ENCODE results near the gene MYO7B. TPM values are rescaled to one million over a fixed set of nuclear protein-coding genes. Genes with fewer than 3 reads are reported as not detected.

MYO7B gene
- total RNA-seq, 4 donors from 2014 or later = 0.30 to 0.78 TPM; not detected in 2

DNA sequence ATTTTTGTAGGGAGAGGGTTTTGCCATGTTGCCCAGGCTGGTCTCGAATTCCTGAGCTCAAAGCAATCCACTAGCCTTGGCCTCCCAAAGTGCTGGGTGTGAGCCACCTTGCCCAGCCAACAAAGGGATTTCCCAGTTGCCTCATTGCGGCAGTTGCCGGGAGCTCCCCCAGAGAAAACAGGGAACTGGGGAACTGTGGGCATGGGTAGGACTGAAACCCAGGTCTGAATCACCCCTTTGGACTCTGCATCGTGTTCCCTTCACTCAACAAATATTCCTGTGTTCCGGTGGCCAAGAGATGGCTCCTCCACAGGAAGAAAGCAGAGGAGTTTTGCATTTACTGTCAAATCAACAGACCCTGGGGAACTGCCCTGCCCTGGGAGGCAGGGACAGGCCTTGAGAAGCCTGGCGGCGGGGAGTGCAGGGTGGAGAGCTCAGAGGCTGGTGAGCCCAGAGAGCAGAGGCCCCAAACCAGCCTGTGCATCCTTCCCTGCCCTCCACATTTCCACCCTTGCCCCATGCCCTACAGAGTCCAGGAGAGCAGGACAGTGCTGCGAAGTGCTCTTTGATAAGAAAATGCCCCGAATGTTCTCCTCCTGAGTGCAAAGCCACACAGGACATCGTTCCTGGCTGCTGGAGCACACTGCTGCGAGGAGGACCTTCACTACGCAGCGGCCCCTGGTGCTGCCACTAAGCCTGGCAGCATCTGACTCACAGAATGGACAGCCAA, 24.9 kb downstream of the MYO7B start:
- H3K9me3 ChIP-seq = peaks cover 0 to 9% (median 0%) of the 10 kb centered on the region in 4 donors
- no peaks in the 10 kb centered on the region for H3K36me3 ChIP-seq
- 76 to 80% methylated on average over 13 of the region's 13 CpGs for WGBS, 2 donors
- no peak for TF ChIP-seq EP300 (IDR thresholded peaks at IDR 0.05)
- TF ChIP-seq, protein P1, sequence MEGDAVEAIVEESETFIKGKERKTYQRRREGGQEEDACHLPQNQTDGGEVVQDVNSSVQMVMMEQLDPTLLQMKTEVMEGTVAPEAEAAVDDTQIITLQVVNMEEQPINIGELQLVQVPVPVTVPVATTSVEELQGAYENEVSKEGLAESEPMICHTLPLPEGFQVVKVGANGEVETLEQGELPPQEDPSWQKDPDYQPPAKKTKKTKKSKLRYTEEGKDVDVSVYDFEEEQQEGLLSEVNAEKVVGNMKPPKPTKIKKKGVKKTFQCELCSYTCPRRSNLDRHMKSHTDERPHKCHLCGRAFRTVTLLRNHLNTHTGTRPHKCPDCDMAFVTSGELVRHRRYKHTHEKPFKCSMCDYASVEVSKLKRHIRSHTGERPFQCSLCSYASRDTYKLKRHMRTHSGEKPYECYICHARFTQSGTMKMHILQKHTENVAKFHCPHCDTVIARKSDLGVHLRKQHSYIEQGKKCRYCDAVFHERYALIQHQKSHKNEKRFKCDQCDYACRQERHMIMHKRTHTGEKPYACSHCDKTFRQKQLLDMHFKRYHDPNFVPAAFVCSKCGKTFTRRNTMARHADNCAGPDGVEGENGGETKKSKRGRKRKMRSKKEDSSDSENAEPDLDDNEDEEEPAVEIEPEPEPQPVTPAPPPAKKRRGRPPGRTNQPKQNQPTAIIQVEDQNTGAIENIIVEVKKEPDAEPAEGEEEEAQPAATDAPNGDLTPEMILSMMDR (IDR thresholded peaks at IDR 0.05) = no peak
- no peak for TF ChIP-seq POLR2A (IDR thresholded peaks at IDR 0.05)
- H3K27ac ChIP-seq = no peak overlapping the region
- no peaks in the 10 kb centered on the region for H3K4me1 ChIP-seq
- no peaks in the 10 kb centered on the region for H3K27me3 ChIP-seq
- no peak overlapping the region for H3K4me3 ChIP-seq
- no peak for DNase-seq (ENCODE audit: low spot score in 2 of 2)

DNA sequence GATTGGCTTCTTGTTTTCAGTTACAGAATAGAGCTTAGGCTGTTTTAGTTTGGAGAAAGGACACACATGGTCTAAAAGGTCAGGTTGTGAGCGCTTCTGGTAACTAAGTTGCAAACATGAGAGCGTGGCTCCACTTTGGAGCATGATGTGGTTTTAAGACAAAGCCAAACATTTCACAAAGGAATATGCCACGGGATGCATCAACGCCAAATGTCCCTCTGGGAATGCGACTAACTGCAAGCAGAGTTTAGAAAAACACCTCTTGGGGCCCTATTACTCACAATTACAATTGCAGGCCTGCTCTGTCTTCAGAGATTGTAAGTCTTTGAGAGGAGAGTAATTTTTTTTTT, 25.4 kb downstream of the MYO7B start:
- DNase-seq (ENCODE audit: low spot score in 2 of 2) = no peak
- no peaks in the 10 kb centered on the region for H3K4me1 ChIP-seq
- WGBS, 2 donors = 69 to 76% methylated on average over 5 of the region's 5 CpGs
- H3K27ac ChIP-seq = no peak overlapping the region
- no peak for TF ChIP-seq POLR2A (IDR thresholded peaks at IDR 0.05)
- TF ChIP-seq, protein P1 (IDR thresholded peaks at IDR 0.05) = no peak
- no peak for TF ChIP-seq EP300 (IDR thresholded peaks at IDR 0.05)
- H3K36me3 ChIP-seq = no peaks in the 10 kb centered on the region
- H3K9me3 ChIP-seq = peaks cover 0 to 9% (median 0%) of the 10 kb centered on the region in 4 donors
- H3K4me3 ChIP-seq = no peak overlapping the region
- no peaks in the 10 kb centered on the region for H3K27me3 ChIP-seq

DNA sequence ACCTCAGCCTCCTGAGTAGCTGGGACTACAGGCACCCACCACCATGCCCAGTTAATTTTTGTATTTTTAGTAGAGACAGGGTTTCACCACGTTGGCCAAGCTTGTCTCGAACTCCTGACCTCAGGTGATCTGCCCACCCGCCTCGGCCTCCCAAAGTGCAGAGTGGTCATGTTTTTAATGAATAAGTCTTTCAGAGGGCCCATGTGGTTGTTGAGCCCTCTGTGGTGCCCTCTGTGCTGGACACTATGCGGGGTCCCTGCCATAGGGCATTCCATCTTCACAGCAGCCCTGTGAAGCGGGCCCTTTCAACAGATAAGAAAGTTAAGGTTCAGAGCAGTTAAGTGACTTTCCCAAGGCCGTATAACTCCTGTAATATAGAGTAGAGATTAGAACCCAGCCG, 25.9 kb downstream of the MYO7B start:
- Histone ChIP-seq H3K9me3 (peaks cover 0 to 6% (median 0%) of the 10 kb centered on the region in 4 donors), H3K27me3 (no peaks in the 10 kb centered on the region), H3K36me3 (no peaks in the 10 kb centered on the region), H3K4me3 (no peak overlapping the region), H3K27ac (no peak overlapping the region), H3K4me1 (no peaks in the 10 kb centered on the region)
- WGBS, 2 donors = 83 to 89% methylated on average over 8 of the region's 8 CpGs
- no peak for DNase-seq (ENCODE audit: low spot score in 2 of 2)
- TF ChIP-seq, protein P1 (IDR thresholded peaks at IDR 0.05) = no peak
- TF ChIP-seq EP300 (IDR thresholded peaks at IDR 0.05) (no peak), POLR2A (IDR thresholded peaks at IDR 0.05) (no peak)

DNA sequence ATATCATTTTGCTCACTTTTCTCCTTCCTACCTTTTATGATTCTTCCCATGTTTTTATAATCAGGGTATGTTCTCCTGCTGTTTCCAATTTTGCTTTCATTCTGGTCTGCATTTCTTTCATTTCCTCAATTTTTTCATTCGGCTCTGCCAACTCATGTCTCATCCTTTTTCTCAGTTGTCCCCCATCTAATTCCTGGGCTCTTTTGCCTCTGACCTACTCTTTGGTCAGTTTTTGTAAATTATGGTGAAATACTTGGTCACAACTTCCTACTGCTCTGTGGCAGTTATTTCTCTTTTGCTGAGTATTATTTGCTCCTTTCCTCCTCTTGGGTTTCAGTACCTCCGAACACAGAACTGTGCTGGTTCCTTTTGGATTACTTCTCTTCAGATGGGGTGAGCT, 27.5 kb downstream of the MYO7B start:
- WGBS, 2 donors = 86 to 88% methylated on average over 2 of the region's 2 CpGs

More for the DNA sequence above, 27.5 kb downstream of the MYO7B start:
- no peaks in the 10 kb centered on the region for H3K36me3 ChIP-seq
- no peak for TF ChIP-seq POLR2A (IDR thresholded peaks at IDR 0.05)
- TF ChIP-seq, protein P1 (IDR thresholded peaks at IDR 0.05) = no peak
- TF ChIP-seq EP300 (IDR thresholded peaks at IDR 0.05) = no peak
- no peaks in the 10 kb centered on the region for H3K27me3 ChIP-seq
- DNase-seq (ENCODE audit: low spot score in 2 of 2) = no peak
- no peak overlapping the region for H3K4me3 ChIP-seq
- no peak overlapping the region for H3K27ac ChIP-seq
- peaks cover 0 to under 1% (median 0%) of the 10 kb centered on the region in 4 donors for H3K4me1 ChIP-seq
- H3K9me3 ChIP-seq = no peaks in the 10 kb centered on the region

Measured in tibial nerve (tissue), 4 donors.